GM18526 (cell line): ENCODE results near the gene PRLR.

Source experiments
- POLR2A ChIP-seq: IDR thresholded peaks from 3 replicates; pipeline ENCODE4 v1.6.1; 2011; ENCODE audit not compliant: insufficient read length; ENCODE audit errors: extremely low read depth

PRLR gene

GRCh38 chr5:35058374-35058788 lies 171.9 kb downstream of the PRLR start:
- no peak for TF ChIP-seq POLR2A

GRCh38 chr5:35056686-35057085 lies 173.6 kb downstream of the PRLR start:
- no peak for TF ChIP-seq POLR2A

GRCh38 chr5:35052838-35053237 lies 177.4 kb downstream of the PRLR start:
- no peak for TF ChIP-seq POLR2A

- no peak for TF ChIP-seq POLR2A
Measured at GRCh38 chr5:35050541-35051126, 179.7 kb downstream of the PRLR start.

- TF ChIP-seq POLR2A = no peak
Measured at GRCh38 chr5:35048910-35049309, 181.4 kb downstream of the PRLR start.

- no peak for TF ChIP-seq POLR2A
Measured at GRCh38 chr5:35047785-35048404, 182.4 kb downstream of the PRLR start, which contains the start of gene AGXT2. TSS of gene AGXT2 (minus strand) at chr5:35047949. CDS start at chr5:35047892, 57 bp downstream.

GRCh38 chr5:35046774-35047173 lies 183.5 kb downstream of the PRLR start:
- no peak for TF ChIP-seq POLR2A

- no peak for TF ChIP-seq POLR2A
Measured at GRCh38 chr5:35045280-35045679, 185.0 kb downstream of the PRLR start.

- TF ChIP-seq POLR2A = no peak
Measured at GRCh38 chr5:35044649-35045048, 185.6 kb downstream of the PRLR start.

- no peak for TF ChIP-seq POLR2A
Measured at GRCh38 chr5:35042781-35043180, 187.5 kb downstream of the PRLR start.

GRCh38 chr5:35041261-35041660 lies 189.0 kb downstream of the PRLR start:
- TF ChIP-seq POLR2A = no peak

- TF ChIP-seq POLR2A = no peak
Measured at GRCh38 chr5:35038891-35039290, 191.4 kb downstream of the PRLR start.

GRCh38 chr5:35036536-35036935 lies 193.8 kb downstream of the PRLR start:
- no peak for TF ChIP-seq POLR2A

- no peak for TF ChIP-seq POLR2A
Measured at GRCh38 chr5:35035271-35035670, 195.0 kb downstream of the PRLR start.

- TF ChIP-seq POLR2A = no peak
Measured at GRCh38 chr5:35032356-35032755, 197.9 kb downstream of the PRLR start.

GRCh38 chr5:35031276-35031675 lies 199.0 kb downstream of the PRLR start:
- TF ChIP-seq POLR2A = no peak
